ENCODE results near the gene RIMOC1. TPM values are rescaled to one million over a fixed set of nuclear protein-coding genes. Genes with fewer than 3 reads are reported as not detected.

Gene RIMOC1
- total RNA-seq, result 10 to 100 TPM; 21.1 to 27.3 TPM

GRCh38 chr5:41903892-41904799 is at the start of gene RIMOC1:
RIMOC1 (plus strand) TSS chr5:41904344; CDS start chr5:41904368, 24 bp downstream.
- Mint-ChIP-seq H3K4me1 (peaks cover 54% of the 10 kb centered on the region), H3K27me3 (peaks cover 4% of the 10 kb centered on the region), H3K36me3 (peaks cover 23% of the 10 kb centered on the region), H3K4me3 (peak within 1 kb of the TSS; percentile 90), H3K9me3 (ENCODE audit: low read depth) (no peaks in the 10 kb centered on the region), H3K27ac (peak within 1 kb of the TSS; percentile 97)
- CTCF ChIA-PET, result interaction anchor here (0.6 to 1.9 kb wide), 16 partner anchors 9 to 1092 kb away, joined by 3 to 12 read pairs (median 3); partner anchors contain the start of gene FBXO4
- ATAC-seq (peak; percentile 94), DNase-seq (peak; percentile 99)

GRCh38 chr5:41856644-41857491 is 47.3 kb upstream of the RIMOC1 start:
- Mint-ChIP-seq H3K4me1 (peaks cover 31% of the 10 kb centered on the region), H3K4me3 (no peak overlapping the region), H3K27me3 (no peaks in the 10 kb centered on the region), H3K9me3 (ENCODE audit: low read depth) (no peaks in the 10 kb centered on the region), H3K36me3 (peaks cover 50% of the 10 kb centered on the region), H3K27ac (no peak overlapping the region)
- DNase-seq, result peak; percentile 70
- CTCF ChIA-PET, result interaction anchor here (0.6 to 7.8 kb wide), 25 partner anchors 8 to 862 kb away, joined by 3 to 84 read pairs (median 4); partner anchors contain the start of genes FBXO4, OXCT1 and RIMOC1
- ATAC-seq, result peak; percentile 85

- no peak for DNase-seq
- peaks cover 30% of the 10 kb centered on the region for H3K4me1 Mint-ChIP-seq
- CTCF ChIA-PET, result interaction anchor here (1.0 to 7.8 kb wide), 7 partner anchors 11 to 725 kb away, joined by 3 to 84 read pairs (median 4); partner anchors contain the start of genes FBXO4 and RIMOC1
These were observed 46.2 kb upstream of the RIMOC1 start for GRCh38 chr5:41857989-41858388.

GRCh38 chr5:41858890-41859289 is 45.3 kb upstream of the RIMOC1 start:
- Mint-ChIP-seq H3K9me3 (ENCODE audit: low read depth) (no peaks in the 10 kb centered on the region), H3K27me3 (no peaks in the 10 kb centered on the region), H3K36me3 (peaks cover 43% of the 10 kb centered on the region), H3K4me1 (peaks cover 33% of the 10 kb centered on the region), H3K4me3 (no peak overlapping the region), H3K27ac (peak overlapping the region; percentile 61)
- ATAC-seq (peak; percentile 43), DNase-seq (no peak)
- CTCF ChIA-PET, result interaction anchor here (0.6 to 7.8 kb wide), 5 partner anchors 16 to 198 kb away, joined by 3 to 84 read pairs (median 3); partner anchors contain the start of gene RIMOC1

More at GRCh38 chr5:41857989-41858388, 46.2 kb upstream of the RIMOC1 start:
- H3K27me3 Mint-ChIP-seq, result no peaks in the 10 kb centered on the region
- no peak overlapping the region for H3K4me3 Mint-ChIP-seq
- ATAC-seq, result no peak
- no peaks in the 10 kb centered on the region for H3K9me3 Mint-ChIP-seq (ENCODE audit: low read depth)
- peaks cover 47% of the 10 kb centered on the region for H3K36me3 Mint-ChIP-seq
- no peak overlapping the region for H3K27ac Mint-ChIP-seq

GRCh38 chr5:41863871-41864486 is 40.2 kb upstream of the RIMOC1 start:
- H3K4me3 Mint-ChIP-seq, result no peak overlapping the region
- no peaks in the 10 kb centered on the region for H3K27me3 Mint-ChIP-seq
- H3K27ac Mint-ChIP-seq, result peak overlapping the region; percentile 34
- peaks cover 41% of the 10 kb centered on the region for H3K36me3 Mint-ChIP-seq
- DNase-seq (no peak), ATAC-seq (peak; percentile 47)
- CTCF ChIA-PET, result interaction anchor here (1.0 to 1.4 kb wide), 3 partner anchors 13 to 193 kb away, joined by 3 to 8 read pairs (median 7); partner anchors contain the start of gene FBXO4
- peaks cover 69% of the 10 kb centered on the region for H3K4me1 Mint-ChIP-seq
- no peaks in the 10 kb centered on the region for H3K9me3 Mint-ChIP-seq (ENCODE audit: low read depth)

GRCh38 chr5:41869151-41869723 is 34.9 kb upstream of the RIMOC1 start:
- peaks cover 19% of the 10 kb centered on the region for H3K36me3 Mint-ChIP-seq
- CTCF ChIA-PET, result interaction anchor here (0.6 to 3.3 kb wide), 4 partner anchors 12 to 35 kb away, joined by 4 to 12 read pairs (median 6); partner anchors contain the start of gene RIMOC1
- DNase-seq, result peak; percentile 48
- peaks cover 58% of the 10 kb centered on the region for H3K4me1 Mint-ChIP-seq
- no peaks in the 10 kb centered on the region for H3K9me3 Mint-ChIP-seq (ENCODE audit: low read depth)
- ATAC-seq, result no peak
- H3K4me3 Mint-ChIP-seq, result peak overlapping the region; percentile 89
- H3K27me3 Mint-ChIP-seq, result no peaks in the 10 kb centered on the region
- H3K27ac Mint-ChIP-seq, result peak overlapping the region; percentile 89

- CTCF ChIA-PET, result interaction anchor here (1.1 to 2.4 kb wide), 3 partner anchors 12 to 23 kb away, joined by 3 to 7 read pairs (median 5); no protein-coding TSS in a partner anchor
- Mint-ChIP-seq H3K4me1 (peaks cover 60% of the 10 kb centered on the region), H3K27ac (peak within 1 kb of the TSS; percentile 89), H3K4me3 (peak within 1 kb of the TSS; percentile 89), H3K36me3 (peaks cover 19% of the 10 kb centered on the region), H3K9me3 (ENCODE audit: low read depth) (peaks cover 3% of the 10 kb centered on the region), H3K27me3 (no peaks in the 10 kb centered on the region)
- ATAC-seq (peak; percentile 94), DNase-seq (peak; percentile 95)
These were observed 34.2 kb upstream of the RIMOC1 start, which contains the start of gene OXCT1 for GRCh38 chr5:41869724-41870626. OXCT1 (minus strand) TSS chr5:41870425; CDS start chr5:41870358, 67 bp downstream.

GRCh38 chr5:41870627-41871048 is 33.5 kb upstream of the RIMOC1 start:
- Mint-ChIP-seq H3K4me3 (peak overlapping the region; percentile 89), H3K4me1 (peaks cover 58% of the 10 kb centered on the region)

GRCh38 chr5:41871852-41872251 is 32.3 kb upstream of the RIMOC1 start:
- ATAC-seq, result no peak
- H3K4me1 Mint-ChIP-seq, result peaks cover 51% of the 10 kb centered on the region
- H3K27me3 Mint-ChIP-seq, result no peaks in the 10 kb centered on the region
- no peak overlapping the region for H3K27ac Mint-ChIP-seq
- H3K4me3 Mint-ChIP-seq, result no peak overlapping the region
- CTCF ChIA-PET, result interaction anchor here (0.9 to 2.4 kb wide), 3 partner anchors 10 to 53 kb away, joined by 3 to 7 read pairs (median 3); partner anchors contain the start of gene FBXO4
- peaks cover 10% of the 10 kb centered on the region for H3K36me3 Mint-ChIP-seq
- DNase-seq, result no peak
- H3K9me3 Mint-ChIP-seq (ENCODE audit: low read depth), result peaks cover 3% of the 10 kb centered on the region

More at GRCh38 chr5:41870627-41871048, 33.5 kb upstream of the RIMOC1 start:
- Mint-ChIP-seq H3K27me3 (no peaks in the 10 kb centered on the region), H3K27ac (peak overlapping the region; percentile 89), H3K9me3 (ENCODE audit: low read depth) (peaks cover 3% of the 10 kb centered on the region), H3K36me3 (peaks cover 17% of the 10 kb centered on the region)
- CTCF ChIA-PET, result interaction anchor here (1.1 to 2.4 kb wide), 2 partner anchors 14 to 22 kb away, joined by 3 to 7 read pairs; no protein-coding TSS in a partner anchor
- DNase-seq (no peak), ATAC-seq (no peak)

- Mint-ChIP-seq H3K27me3 (no peaks in the 10 kb centered on the region), H3K4me3 (no peak overlapping the region), H3K27ac (peak overlapping the region; percentile 1), H3K9me3 (ENCODE audit: low read depth) (peaks cover 3% of the 10 kb centered on the region), H3K36me3 (no peaks in the 10 kb centered on the region), H3K4me1 (peaks cover 29% of the 10 kb centered on the region)
- DNase-seq, result no peak
- ATAC-seq, result no peak
- CTCF ChIA-PET, result interaction anchor here (1.4 to 1.7 kb wide), 2 partner anchors 51 to 57 kb away, joined by 3 read pairs; partner anchors contain the start of gene FBXO4
These were observed 29.6 kb upstream of the RIMOC1 start for GRCh38 chr5:41874512-41875060.

- Mint-ChIP-seq H3K4me3 (peak overlapping the region; percentile 3), H3K9me3 (ENCODE audit: low read depth) (peaks cover 4% of the 10 kb centered on the region), H3K27me3 (no peaks in the 10 kb centered on the region), H3K36me3 (peaks cover 2% of the 10 kb centered on the region), H3K27ac (peak overlapping the region; percentile 1), H3K4me1 (peaks cover 29% of the 10 kb centered on the region)
- DNase-seq, result no peak
- no peak for ATAC-seq
- CTCF ChIA-PET, result interaction anchor here (1.6 to 1.7 kb wide), 2 partner anchors 50 to 56 kb away, joined by 3 to 7 read pairs; partner anchors contain the start of gene FBXO4
These were observed 29.0 kb upstream of the RIMOC1 start for GRCh38 chr5:41875121-41875520.
